Lung (tissue), 12 donors: ENCODE data around the gene FHOD3. TPM values are rescaled to one million over a fixed set of nuclear protein-coding genes. Genes with fewer than 3 reads are reported as not detected.

ENCODE experiments used
- ATAC-seq: fragments of 200-7000 bp; cut with Tn5 transposase; one replicate; pipeline ENCODE4 v1.9.1; 2020; ENCODE audit warnings: moderate number of reproducible peaks; ENCODE audit not compliant: insufficient read depth, low FRiP score
- DNase-seq, 3 donors: peaks; one replicate each; pipeline ENCODE4 v3.0.0-alpha.2; 2013 to 2017
- H3K27ac ChIP-seq, 2 donors: one replicate each; pipeline ENCODE4 v1.5.1; 2013; ENCODE audit warnings: mild to moderate bottlenecking in 2 of 2, moderate library complexity in 2 of 2, control low read depth in 1 of 2, inconsistent platforms in 1 of 2, low read depth in 1 of 2, low read length in 1 of 2
- H3K27me3 ChIP-seq, 3 donors: one replicate each; pipeline ENCODE4 v1.5.1; 2013; ENCODE audit warnings: low read length in 2 of 3; ENCODE audit not compliant: control insufficient read depth in 3 of 3, insufficient read depth in 3 of 3
- H3K36me3 ChIP-seq, 4 donors: one replicate each; pipeline ENCODE4 v1.5.1; 2013; ENCODE audit warnings: low read length in 4 of 4, mild to moderate bottlenecking in 1 of 4, moderate library complexity in 1 of 4; ENCODE audit not compliant: control insufficient read depth in 4 of 4, insufficient read depth in 4 of 4
- H3K4me1 ChIP-seq, 5 donors: one replicate each; pipeline ENCODE4 v1.5.1; 2013; ENCODE audit warnings: low read length in 5 of 5, mild to moderate bottlenecking in 2 of 5, moderate library complexity in 1 of 5; ENCODE audit not compliant: control insufficient read depth in 5 of 5, insufficient read depth in 5 of 5
- H3K4me3 ChIP-seq: one replicate; pipeline ENCODE4 v1.5.1; 2013; ENCODE audit warnings: mild to moderate bottlenecking, control low read depth, moderate library complexity
- H3K9ac ChIP-seq, 2 donors: one replicate each; pipeline ENCODE4 v1.5.1; 2013; ENCODE audit warnings: low read length in 2 of 2, control low read depth in 1 of 2; ENCODE audit not compliant: insufficient read depth in 1 of 2
- H3K9me3 ChIP-seq, 4 donors: one replicate each; pipeline ENCODE4 v1.5.1; 2013; ENCODE audit warnings: low read length in 3 of 4, mild to moderate bottlenecking in 1 of 4, moderate library complexity in 1 of 4; ENCODE audit not compliant: control insufficient read depth in 4 of 4, insufficient read depth in 3 of 4
- WGBS, 2 donors: extraction: QIAGEN DNeasy Blood & Tissue Kit; methylation state at CpG; one replicate each; pipeline ENCODE4 v1.1.7; 2013; 5-methylcytosine and 5-hydroxymethylcytosine counted together
- polyA plus RNA-seq, 2 donors: library from polyadenylated mRNA; stranded (reverse); fragments of 200-250 nt; gene quantifications; one replicate each; pipeline ENCODE4 v1.2.1, GENCODE V29; 2013
- total RNA-seq, 2 donors: library from RNA; depleted of rRNA in 1 of 2; stranded (reverse); fragments of >200 nt in 1 of 2; gene quantifications; one replicate each; pipeline ENCODE4 v1.2.1, GENCODE V29; 2014 to 2021
- TF ChIP-seq, protein P1 (sequence below): IDR thresholded peaks from 2 replicates; pipeline ENCODE4 v1.5.1; 2012; ENCODE audit warnings: mild to moderate bottlenecking; ENCODE audit errors: control extremely low read depth, extremely low read depth
- donor health status: control.
- donor health status: control.
- donor health status: Bipolar disorder and iron deficiency.
- donor health status: healthy.
- donor health status: DM: yes; HTN: yes; CAD: no.

Gene FHOD3
- total and polyA plus RNA-seq, 4 donors, result 1.0 to 7.4 (median 2.9) TPM

DNA sequence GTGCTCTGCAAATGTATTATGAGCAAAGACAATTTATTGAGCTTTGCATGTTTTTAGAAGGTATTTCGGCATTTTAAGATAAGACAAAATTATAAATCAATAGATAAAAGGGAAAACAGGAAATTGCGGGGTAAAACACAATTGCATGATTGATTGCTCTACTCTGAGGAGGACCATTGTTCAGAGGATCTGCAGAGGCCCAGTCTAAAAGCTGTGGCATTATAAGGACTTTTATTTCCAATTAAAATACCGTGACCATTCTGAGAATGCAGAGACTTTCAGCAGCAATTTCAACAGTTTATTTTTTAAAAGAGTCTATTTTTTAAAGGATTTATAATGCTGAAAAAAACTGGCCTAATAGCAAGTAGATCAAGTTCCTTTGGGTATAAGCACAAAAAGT lies 469.3 kb downstream of the FHOD3 start:
- no peak overlapping the region for H3K27ac ChIP-seq
- H3K36me3 ChIP-seq, result no peaks in the 10 kb centered on the region
- no peak for DNase-seq
- no peak for ATAC-seq
- H3K27me3 ChIP-seq, result no peaks in the 10 kb centered on the region
- no peak overlapping the region for H3K4me3 ChIP-seq
- no peaks in the 10 kb centered on the region for H3K4me1 ChIP-seq
- no peak overlapping the region for H3K9ac ChIP-seq
- TF ChIP-seq, protein P1, sequence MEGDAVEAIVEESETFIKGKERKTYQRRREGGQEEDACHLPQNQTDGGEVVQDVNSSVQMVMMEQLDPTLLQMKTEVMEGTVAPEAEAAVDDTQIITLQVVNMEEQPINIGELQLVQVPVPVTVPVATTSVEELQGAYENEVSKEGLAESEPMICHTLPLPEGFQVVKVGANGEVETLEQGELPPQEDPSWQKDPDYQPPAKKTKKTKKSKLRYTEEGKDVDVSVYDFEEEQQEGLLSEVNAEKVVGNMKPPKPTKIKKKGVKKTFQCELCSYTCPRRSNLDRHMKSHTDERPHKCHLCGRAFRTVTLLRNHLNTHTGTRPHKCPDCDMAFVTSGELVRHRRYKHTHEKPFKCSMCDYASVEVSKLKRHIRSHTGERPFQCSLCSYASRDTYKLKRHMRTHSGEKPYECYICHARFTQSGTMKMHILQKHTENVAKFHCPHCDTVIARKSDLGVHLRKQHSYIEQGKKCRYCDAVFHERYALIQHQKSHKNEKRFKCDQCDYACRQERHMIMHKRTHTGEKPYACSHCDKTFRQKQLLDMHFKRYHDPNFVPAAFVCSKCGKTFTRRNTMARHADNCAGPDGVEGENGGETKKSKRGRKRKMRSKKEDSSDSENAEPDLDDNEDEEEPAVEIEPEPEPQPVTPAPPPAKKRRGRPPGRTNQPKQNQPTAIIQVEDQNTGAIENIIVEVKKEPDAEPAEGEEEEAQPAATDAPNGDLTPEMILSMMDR, result no peak
- WGBS, 2 donors, result 52 to 70% methylated on average over 3 of the region's 3 CpGs
- H3K9me3 ChIP-seq, result peaks cover 0 to 4% (median 0%) of the 10 kb centered on the region in 4 donors

- ATAC-seq, result no peak
- Histone ChIP-seq H3K27me3 (no peaks in the 10 kb centered on the region), H3K9me3 (peaks cover 0 to 3% (median 0%) of the 10 kb centered on the region in 4 donors), H3K4me1 (no peaks in the 10 kb centered on the region), H3K27ac (no peak overlapping the region), H3K4me3 (no peak overlapping the region), H3K36me3 (no peaks in the 10 kb centered on the region), H3K9ac (no peak overlapping the region)
- TF ChIP-seq, protein P1, result no peak
- no peak for DNase-seq
- WGBS, 2 donors, result 91 to 97% methylated on average over 10 of the region's 10 CpGs
Measured at GRCh38 chr18:36769172-36769571, 471.7 kb downstream of the FHOD3 start.

DNA sequence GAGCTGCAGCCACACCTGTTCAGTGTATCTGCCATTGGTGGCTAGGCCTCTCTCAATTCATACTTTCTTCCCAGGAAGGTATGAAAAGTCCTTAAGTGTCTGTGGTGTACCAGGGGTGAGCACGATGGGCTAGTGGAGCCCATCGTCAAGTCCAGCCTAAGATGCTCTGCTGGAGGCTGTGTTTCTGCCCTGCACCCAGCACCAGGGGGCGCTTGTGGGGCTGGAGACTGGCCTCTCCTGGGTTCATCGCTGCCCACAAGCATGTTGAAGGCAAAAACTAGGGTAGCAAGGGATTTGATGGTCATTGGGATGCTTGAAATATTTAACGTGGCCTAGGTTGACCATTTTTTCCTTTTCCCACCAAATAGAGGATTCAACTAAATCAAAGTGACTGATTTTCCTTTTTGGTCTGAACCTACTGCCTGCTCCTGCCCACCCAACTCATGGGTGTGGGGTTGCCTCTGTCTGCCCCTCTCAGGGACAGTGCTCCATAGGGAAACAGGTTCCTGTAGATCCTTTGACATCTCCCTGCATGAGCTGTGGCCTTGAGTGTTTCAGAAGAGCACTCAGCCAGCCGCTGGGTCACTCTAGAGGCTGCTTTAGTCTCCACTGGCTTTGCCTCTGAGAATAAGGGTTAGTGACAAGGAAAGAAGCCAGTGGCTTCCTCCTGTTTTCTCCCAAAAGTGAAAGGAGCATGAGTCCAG lies 472.2 kb downstream of the FHOD3 start:
- 72 to 81% methylated on average over 6 of the region's 6 CpGs for WGBS, 2 donors
- Histone ChIP-seq H3K9me3 (peaks cover 0 to 1% (median 0%) of the 10 kb centered on the region in 4 donors), H3K36me3 (no peaks in the 10 kb centered on the region), H3K27me3 (no peaks in the 10 kb centered on the region), H3K4me1 (no peaks in the 10 kb centered on the region), H3K4me3 (no peak overlapping the region), H3K9ac (no peak overlapping the region), H3K27ac (no peak overlapping the region)
- TF ChIP-seq, protein P1, result no peak
- ATAC-seq (no peak), DNase-seq (no peak)
